Measurements from ENCODE around the gene IFNE. TPM values are rescaled to one million over a fixed set of nuclear protein-coding genes. Genes with fewer than 3 reads are reported as not detected.

IFNE gene
- total RNA-seq, 1 experiment from 2014 or later, result not detected

GRCh38 chr9:21434202-21435014 is 47.7 kb downstream of the IFNE start:
- in situ Hi-C loops (cut with HindIII; ENCODE audit: low sequenced_read_pairs), result no loop called here
- DNase-seq (ENCODE audit: low spot score), result peak; percentile 60

GRCh38 chr9:21432672-21433425 is 49.3 kb downstream of the IFNE start:
- in situ Hi-C loops (cut with HindIII; ENCODE audit: low sequenced_read_pairs), result no loop called here
- no peak for DNase-seq (ENCODE audit: low spot score)

Other genes starting within 250 kb of the IFNE start
- not detected in 2 replicates for gene IFNA14, start 242.3 kb downstream of the IFNE start, total RNA-seq (2014; rRNA removed; shearing (Covaris generic))
- gene IFNA5, start 177.0 kb downstream of the IFNE start, total RNA-seq (2014; rRNA removed; shearing (Covaris generic)), result not detected in 2 replicates
- gene KLHL9, start 146.9 kb downstream of the IFNE start, total RNA-seq (2014; rRNA removed; shearing (Covaris generic)), result 5.0 and 6.7 TPM in 2 replicates
- gene IFNA6, start 131.4 kb downstream of the IFNE start, total RNA-seq (2014; rRNA removed; shearing (Covaris generic)), result not detected in 2 replicates
- not detected in 2 replicates for gene IFNA13, start 114.3 kb downstream of the IFNE start, total RNA-seq (2014; rRNA removed; shearing (Covaris generic))
- gene IFNA2, start 96.9 kb downstream of the IFNE start, total RNA-seq (2014; rRNA removed; shearing (Covaris generic)), result not detected in 2 replicates
- not detected in 2 replicates for gene IFNA8, start 73.2 kb downstream of the IFNE start, total RNA-seq (2014; rRNA removed; shearing (Covaris generic))
- gene IFNA1, start 41.9 kb downstream of the IFNE start, total RNA-seq (2014; rRNA removed; shearing (Covaris generic)), result not detected in 2 replicates

Measured in G401 (cell line).